ENCODE measurements around the gene SCGB3A2.
"Not testable (repeated sequence)": the region's sequence is repeated elsewhere in the genome, so short reads cannot be mapped to it uniquely, and the experiment has no call there.

Gene SCGB3A2

DNA sequence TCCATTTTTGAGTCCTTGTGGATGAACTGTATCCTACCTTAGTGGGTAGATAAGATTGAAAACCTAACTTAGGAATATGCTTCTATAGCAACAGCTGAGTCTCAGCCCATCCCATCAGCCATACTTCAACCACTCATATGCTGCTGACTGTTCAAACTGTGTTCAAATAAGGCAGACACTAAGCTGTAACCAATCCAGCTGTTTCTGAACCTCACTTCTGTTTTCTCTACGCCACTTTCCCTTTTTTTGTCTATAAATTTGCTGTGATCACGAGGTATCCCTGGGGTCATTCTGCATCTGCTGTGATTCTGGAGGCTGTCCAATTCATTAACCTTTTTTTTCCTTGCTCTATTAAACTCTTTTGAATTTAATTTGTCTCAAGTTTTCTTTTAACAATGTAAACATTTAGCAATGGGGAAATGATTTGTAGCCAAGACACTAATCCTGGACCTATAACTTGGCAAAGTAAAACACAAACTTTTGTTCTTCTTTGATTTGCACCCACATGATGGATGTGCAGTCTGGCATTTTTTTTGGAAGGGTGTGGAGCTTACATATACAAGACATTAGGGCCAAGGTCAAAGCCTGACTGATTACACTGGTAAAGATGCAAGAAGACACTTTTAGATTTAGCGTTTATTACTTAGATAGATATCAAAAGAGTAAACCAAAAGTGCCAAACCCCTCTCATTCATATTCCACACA lies 14.9 kb upstream of the SCGB3A2 start:
- DNase-seq (ENCODE audit: low read depth in 2 of 2), result no peak

DNA sequence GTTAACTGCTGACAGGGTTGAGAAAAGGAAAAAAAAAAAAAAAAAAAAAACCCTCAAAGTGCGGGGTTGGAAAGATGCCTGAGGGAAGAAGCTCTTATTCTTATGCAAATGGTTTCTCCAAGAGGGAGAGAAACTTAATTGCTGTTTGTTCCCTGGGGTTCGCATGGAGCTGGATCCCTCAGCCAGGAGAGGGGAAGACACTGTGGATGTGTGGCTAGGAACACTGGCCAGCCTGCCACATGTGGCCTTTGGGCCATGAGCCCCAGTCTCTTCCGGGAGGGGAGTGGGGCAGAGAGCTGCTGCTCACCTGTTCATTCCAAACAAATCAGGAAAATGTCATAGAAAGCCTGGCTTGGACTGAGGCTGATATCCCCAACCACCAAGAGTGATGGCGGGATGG lies 9.4 kb upstream of the SCGB3A2 start:
- no peak for DNase-seq (ENCODE audit: low read depth in 2 of 2)

DNA sequence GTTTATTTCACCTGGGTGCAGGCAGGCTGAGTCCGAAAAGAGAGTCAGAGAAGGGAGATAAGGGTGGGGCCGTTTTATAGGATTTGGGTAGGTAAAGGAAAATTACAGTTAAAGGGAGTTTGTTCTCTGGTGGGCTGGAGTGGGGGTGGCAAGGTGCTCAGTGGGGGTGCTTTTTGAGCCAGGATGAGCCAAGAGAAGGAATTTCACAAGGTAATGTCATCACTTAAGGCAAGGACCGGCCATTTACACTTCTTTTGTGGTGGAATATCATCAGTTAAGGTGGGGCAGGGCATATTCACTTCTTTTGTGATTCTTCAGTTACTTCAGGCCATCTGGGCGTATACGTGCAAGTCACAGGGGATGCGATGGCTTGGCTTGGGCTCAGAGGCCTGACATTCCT lies 8.6 kb upstream of the SCGB3A2 start:
- not testable (repeated sequence) for DNase-seq (ENCODE audit: low read depth in 2 of 2)

DNA sequence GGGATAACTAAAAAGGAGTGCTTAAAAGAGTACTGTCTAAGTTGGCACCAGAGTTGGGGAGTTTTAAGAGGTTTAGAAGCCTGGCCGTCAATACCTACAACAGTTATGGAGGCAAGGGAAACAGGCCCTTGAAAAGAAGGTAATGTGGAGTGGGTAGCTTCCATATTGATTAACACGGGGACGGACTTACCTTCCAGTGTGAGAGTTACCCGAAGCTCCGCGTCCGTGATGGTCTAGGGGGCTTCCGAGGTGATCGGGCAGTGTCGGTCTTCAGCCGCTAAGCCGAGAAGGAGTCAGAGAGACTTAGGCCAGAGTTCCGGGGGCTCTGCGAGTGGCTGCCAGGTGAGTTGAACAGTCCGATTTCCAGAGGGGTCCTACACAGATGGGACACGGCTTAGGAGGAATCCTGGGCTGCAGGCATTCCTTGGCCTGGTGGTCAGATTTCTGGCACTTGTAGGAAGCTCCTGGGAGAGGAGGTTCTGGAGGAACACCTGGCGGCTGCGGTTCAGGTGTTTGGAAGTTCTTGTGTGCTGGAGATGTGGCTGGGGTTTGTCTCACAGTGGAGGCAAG lies 6.4 kb upstream of the SCGB3A2 start:
- DNase-seq (ENCODE audit: low read depth in 2 of 2), result not testable (repeated sequence)

DNA sequence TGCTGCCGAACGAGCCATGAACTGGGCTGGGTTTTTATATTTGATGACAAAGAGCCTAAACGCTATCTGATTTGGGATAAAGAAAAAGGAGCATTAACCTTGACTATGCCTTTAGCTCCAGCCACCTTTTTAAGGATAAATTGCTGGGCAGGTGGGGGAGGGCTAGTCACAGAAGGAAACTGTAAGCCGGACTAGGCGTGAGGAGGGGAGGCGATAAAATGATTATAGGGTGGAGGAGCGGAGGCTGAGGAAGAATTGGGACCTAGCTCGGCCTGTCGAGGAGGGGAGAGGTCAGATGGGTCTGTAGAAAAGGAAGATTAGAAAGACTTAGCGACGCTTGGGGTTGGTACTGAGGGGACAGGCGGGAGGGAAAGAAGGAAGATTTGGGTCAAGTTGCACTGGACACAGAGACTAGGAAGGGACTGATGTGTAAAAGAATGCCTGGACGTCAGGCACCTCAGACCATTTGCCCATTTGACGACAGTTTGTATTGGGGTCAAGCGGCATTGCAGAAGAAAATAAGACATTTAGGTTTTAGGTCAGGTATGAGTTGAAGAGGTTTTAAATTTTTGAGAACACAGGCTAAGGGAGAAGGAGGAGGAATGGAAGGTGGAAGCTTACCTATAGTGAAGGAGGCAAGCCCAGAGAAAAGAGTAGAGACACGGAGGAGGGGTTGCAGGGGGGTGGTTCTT lies 5.6 kb upstream of the SCGB3A2 start:
- not testable (repeated sequence) for DNase-seq (ENCODE audit: low read depth in 2 of 2)

DNA sequence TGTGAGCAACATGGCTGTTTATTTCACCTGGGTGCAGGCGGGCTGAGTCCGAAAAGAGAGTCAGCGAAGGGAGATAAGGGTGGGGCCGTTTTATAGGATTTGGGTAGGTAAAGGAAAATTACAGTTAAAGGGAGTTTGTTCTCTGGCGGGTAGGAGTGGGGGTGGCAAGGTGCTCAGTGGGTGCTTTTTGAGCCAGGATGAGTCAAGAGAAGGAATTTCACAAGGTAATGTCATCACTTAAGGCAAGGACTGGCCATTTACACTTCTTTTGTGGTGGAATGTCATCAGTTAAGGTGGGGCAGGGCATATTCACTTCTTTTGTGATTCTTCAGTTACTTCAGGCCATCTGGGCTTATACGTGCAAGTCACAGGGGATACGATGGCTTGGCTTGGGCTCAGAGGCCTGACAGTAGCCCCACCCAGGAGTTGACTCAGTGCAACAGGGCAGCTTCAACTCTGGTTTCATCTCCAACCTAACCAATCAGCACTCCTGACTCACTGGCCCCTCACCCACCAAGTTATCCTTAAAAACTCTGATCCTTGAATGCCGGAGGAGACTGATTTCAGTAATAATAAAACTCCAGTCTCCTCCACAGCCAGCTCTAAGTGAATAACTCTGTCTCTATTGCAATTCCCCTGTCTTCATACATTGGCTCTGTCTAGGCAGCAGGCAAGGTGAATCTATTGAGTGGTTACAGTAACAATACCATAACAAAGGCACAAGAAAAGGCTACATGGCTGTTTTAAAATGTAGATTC lies 4.2 kb upstream of the SCGB3A2 start:
- not testable (repeated sequence) for DNase-seq (ENCODE audit: low read depth in 2 of 2)

DNA sequence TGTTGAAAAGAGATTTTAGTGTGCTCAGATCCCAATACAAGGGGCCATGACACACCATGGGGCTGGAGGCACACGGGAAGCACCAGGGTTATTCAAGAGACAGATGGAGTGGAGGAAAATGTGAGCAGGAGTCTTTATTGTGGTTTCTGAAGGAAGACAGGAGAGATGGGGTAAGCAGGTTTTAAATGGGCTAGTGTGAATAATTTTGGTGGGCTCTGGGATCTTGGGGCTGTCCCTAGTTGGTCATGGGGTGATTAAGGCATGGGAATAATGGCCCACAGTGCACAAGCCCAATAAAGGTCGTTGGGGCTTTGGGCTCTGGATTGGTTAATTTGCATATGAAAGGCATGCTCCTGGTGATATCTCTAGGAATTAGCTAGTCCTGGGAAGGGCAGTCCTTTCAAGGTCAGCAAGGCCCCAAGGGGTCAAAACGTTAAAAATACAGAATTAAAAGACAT lies 3.6 kb upstream of the SCGB3A2 start:
- DNase-seq (ENCODE audit: low read depth in 2 of 2), result no peak

DNA sequence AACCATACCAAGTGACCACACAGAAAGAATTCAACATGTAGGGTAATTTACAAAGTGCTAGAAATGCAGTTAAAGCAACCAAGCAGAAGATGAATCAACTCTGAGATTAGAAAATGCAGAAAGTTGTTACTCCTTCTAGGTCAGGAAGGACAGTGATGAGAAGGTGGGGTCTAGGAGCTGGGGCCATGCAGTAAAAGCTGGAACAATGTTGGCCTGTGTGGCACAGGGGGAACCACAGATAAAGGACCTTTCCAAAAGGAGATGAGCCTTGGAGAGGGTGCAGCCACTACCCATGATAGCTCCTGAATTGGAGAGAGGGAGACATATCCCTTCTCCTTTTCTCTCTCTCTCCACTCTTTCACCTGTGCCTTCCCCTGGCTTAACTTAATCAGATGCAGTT lies 2.4 kb upstream of the SCGB3A2 start:
- DNase-seq (ENCODE audit: low read depth in 2 of 2), result no peak

DNA sequence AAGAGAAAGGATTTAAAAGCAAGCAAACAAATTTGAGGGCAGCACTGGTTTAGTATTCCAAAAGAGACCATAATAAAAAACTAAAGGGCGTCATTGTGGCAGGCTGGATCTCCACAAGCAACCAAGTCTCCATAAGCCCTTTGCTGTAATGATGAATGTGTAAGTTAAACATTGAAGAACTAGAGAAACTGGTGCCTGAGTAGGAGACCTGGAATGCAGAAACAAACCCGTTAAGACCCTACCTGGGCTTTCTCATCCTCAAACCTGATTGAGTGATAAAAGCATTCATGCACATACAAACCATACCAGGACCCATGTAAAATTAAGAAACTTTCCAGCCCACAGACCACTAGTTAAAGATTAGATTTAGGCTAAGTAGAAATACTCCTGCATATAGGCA lies 1.9 kb upstream of the SCGB3A2 start:
- no peak for DNase-seq (ENCODE audit: low read depth in 2 of 2)

DNA sequence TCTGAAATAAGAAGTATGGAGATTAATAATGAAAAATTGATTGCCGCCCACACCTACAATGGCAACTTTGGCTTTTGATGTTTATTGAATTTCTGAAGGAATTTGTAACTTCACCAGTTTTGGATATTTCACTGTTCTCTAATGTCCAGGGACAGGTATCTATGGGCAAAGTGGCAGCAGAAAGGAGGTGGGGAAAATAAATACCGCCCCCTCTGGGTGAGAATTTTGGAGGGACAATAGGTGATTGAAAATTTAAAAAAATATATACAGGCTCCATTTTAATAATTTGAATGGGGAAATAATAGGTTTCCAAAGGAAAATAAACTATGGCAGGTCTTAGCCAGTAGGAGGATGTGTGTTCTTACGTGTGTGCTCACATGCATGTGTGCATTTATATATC lies 1.3 kb downstream of the SCGB3A2 start:
- no peak for DNase-seq (ENCODE audit: low read depth in 2 of 2)

DNA sequence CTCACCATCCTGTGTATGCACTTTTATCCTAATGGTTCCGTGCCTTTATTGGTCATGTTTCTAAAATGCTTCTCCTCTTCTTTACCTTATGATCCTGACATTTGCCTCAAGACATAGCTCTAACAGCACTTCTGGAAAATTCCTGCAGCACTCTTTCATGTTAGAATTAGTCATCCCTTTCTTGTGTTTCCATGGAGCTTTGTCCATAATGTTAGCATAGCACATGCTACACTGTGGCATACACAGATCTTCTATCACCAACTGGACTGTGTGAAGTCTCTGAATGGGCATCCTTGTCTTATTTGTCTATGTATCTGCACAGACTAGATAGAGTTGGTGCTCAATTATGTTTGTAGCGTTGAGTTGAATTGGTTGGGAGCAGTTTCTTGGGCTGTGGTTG lies 2.0 kb downstream of the SCGB3A2 start:
- DNase-seq (ENCODE audit: low read depth in 2 of 2), result no peak

DNA sequence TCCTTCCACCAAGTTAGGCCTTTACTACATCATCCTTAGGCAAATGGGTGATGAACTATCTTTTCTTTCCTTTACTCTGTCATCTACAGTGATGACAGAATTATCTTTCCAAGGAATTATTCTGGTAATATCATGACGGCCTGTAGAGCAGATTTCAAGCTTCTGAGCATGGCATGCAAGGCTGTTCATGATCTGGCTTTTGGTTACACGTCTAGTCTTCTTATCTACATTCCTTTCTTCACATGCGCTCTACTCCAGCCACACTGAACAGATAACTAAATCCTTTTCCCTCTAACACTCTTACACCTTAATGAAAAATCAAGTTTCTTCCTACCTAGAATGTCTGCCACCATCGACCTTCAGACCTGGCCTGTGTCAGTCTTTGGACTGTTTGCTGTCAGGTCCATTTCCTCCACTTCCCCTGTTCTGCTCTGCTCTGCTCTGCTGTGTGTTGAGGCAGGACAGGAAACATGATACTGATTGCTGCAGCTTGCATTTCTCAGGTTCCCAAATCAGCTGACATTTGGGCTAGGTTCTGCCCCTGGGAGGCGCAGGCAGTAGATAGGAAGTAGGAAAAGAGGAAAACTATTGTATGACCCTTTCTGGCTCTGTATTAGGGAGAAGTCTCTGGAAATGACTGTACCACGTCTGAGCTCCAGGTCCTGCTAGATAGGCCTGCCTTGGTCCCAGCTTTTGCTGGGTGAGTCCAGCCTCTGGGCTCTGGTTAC lies 4.2 kb downstream of the SCGB3A2 start:
- DNase-seq (ENCODE audit: low read depth in 2 of 2), result no peak

DNA sequence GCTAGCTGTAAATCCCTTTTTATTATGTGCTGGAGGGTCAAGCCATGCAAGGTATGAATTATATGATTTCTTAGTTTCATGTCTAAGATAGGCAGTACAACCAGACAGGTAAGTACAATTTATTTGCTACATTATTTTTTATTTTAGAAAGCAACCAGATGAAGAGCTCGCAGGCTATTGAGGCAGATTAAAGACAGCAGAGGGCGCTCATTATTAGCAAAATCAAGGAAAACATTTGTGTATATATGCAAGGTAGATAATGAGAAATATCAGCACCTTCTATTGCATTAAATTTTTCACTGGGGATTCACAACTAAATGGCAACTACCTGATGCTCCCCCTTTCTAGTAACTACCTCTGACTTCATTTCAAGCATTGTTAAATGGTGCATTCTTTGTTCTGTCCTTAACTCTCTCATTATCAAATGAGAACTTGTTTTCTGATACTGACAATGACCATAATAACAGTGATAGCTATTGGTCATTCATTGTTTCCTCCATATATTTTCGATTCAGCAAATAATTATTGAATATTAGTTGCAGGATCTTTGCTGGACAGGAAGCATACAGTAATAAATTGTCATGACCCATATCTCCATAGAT lies 8.6 kb downstream of the SCGB3A2 start:
- DNase-seq (ENCODE audit: low read depth in 2 of 2), result no peak

DNA sequence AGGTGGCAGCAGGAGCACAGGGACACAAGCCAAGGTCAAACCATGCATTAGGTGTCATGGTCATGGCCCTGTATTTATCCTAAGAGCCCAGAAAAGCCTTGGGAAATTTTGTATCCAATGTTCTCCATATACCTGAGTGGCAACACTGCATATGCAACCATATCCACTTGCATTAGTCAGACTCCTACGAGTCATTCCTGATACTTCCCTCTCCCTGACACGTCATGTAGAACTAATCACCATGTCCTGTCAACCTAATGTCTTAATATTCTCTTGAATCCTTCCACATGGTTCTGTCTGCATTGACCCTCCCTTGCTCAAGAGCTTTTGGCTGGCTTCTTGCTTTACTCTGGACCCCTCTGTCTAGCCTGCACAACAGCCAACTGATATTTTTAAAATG lies 9.4 kb downstream of the SCGB3A2 start:
- DNase-seq (ENCODE audit: low read depth in 2 of 2), result no peak

DNA sequence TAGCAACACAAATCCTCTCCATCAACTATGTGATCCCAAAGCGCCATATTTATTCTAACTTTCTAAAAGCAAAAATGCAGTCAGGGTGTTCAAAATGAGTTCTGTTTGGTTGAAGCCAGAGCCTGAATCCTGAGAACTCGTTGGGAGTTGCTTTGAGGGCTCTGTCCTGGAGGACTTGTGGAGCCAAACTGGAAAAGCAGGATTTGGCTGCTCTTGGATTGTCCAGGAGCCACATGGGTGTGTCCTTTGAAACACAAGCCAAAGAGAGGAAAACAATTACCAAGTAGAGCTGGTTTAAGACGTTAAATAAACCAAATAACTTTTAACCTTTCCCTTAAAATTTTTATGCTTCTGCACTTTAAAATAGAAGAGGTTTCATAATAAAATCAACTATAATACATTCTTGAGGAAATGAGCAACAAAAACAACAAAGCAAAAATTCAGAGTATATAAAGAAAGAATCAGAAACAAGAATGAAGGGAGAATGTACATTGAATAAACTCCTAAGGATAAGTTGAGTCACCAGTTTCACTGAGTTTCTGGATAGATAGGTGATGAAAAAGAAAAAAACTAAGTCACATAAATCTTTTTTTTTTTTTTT lies 14.3 kb downstream of the SCGB3A2 start:
- DNase-seq (ENCODE audit: low read depth in 2 of 2), result no peak

DNA sequence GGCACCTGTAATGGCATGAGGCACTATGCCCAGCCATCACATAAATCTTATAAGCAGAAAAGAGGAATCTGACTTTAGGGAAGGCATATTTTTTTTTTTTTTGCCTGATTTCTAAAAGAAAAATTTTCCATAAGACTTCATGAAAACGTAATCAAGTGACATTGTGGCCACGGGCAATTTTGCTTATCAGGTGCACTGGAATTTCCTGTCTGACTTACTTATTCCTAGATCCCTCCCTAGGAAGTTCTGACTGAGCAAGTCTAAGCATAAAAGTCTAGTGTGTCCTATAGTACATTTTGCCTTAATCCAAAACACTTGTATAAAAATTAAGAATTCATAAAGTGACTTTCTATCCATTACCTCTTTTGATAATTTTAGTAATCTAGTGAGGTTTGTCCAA lies 15.3 kb downstream of the SCGB3A2 start:
- DNase-seq (ENCODE audit: low read depth in 2 of 2), result no peak

DNA sequence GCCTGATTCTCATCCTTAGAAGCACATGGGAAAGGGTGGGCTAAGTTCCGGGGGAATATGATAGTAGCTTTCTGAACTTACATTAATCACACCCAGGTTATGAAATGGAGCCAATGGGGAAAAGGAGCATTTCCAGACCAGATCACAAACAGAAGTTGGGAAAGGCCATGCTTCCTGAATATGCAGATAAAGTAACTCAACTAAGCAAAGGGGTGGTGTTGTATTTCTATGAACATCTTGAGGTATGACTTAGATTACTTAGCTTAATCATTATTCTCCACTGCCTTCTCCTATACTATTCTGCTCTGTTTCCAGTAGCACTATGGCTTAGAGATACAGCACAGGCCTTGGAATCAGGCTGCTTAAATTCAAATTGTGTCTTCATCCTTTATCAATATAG lies 17.4 kb downstream of the SCGB3A2 start:
- DNase-seq (ENCODE audit: low read depth in 2 of 2), result no peak

DNA sequence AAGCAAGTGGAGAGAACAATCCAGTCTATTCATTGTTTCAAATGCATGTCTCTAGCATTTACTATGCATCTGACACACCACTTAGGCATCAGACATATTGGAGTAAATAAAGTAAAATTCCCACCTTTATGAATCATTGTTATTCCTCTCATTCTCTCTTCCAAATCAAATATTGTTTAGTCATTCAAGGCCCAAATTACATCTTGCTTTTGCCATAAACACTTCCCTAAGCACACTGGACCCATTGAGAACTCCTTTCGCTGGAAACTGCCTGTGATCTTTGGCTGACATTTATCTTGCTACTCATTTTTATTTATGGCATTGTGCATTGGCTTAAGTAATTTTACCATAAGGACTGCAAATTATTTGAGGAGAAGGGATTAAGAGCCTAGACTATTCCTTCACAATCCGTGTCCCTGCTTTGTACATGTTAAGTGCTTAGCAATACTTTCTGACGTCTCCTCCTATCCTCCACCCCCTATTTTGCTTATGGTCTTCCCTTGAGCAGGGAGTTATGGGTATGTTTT lies 20.4 kb downstream of the SCGB3A2 start:
- no peak for DNase-seq (ENCODE audit: low read depth in 2 of 2)

DNA sequence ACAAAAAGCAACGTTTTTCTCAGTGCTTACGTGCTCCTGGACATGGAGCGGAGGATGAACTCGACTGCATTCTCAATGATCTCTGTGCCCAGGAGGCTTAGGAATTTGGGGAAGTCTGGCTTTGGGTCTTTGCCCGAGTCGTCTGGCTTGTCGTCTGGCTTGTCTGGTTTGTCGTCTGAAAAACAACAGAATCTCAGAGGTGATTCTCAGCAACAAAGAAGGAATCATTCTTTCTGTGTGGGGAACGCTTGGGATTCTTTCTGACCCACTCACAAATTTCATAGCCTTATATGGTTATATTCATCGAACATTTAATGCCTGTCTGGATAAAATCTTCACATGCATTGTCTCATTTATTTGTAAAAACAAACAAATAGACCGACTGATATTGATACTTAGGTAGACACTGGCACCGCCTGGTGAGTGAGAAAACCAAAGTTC lies 23.1 kb downstream of the SCGB3A2 start:
- DNase-seq (ENCODE audit: low read depth in 2 of 2), result no peak

DNA sequence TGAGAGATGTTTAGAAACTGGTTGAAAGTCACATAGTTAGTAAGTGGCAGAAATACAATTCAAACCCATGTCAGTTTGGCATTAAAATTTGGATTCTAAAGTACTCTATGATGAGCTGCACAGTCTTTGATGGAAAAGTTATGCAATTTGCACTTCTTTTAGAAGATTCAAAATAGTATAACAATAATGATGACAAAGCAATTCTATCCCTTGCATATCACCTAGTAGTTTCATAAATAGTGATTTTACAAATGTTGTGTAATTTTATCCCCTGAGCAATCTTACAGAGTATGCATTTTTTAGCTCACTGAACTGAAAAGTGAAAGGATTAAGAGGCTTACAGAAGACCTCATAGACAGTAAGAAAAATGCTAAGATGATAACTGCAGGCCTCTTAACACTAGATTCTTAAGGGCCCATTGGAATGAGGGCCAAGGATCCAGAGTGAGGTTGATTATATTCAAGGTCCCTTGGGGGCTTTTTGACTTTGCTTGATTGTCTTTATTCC lies 24.2 kb downstream of the SCGB3A2 start:
- DNase-seq (ENCODE audit: low read depth in 2 of 2), result no peak
